ENCODE data around the gene PADI1. TPM values are rescaled to one million over a fixed set of nuclear protein-coding genes. Genes with fewer than 3 reads are reported as not detected.

PADI1 gene
- total and polyA plus RNA-seq, 2 experiments from 2014 or later: not detected

GRCh38 chr1:17273096-17273495 lies 68.2 kb downstream of the PADI1 start:
- H3K4me1 ChIP-seq (ENCODE audit: insufficient read depth): no peaks in the 10 kb centered on the region
- H3K9me3 ChIP-seq (ENCODE audit: low read depth): no peaks in the 10 kb centered on the region
- H3K4me2 ChIP-seq: no peak overlapping the region
- H3K4me3 ChIP-seq: no peak overlapping the region
- WGBS (ENCODE audit: low lambda C conversion rate, missing lambda C conversion rate): 85% methylated on average over 13 of the region's 13 CpGs
- H3K79me2 ChIP-seq: no peaks in the 10 kb centered on the region
- H3K27ac ChIP-seq: no peak overlapping the region
- H2AFZ ChIP-seq: no peak overlapping the region
- no peaks in the 10 kb centered on the region for H4K20me1 ChIP-seq (ENCODE audit: insufficient read depth, poor library complexity, severe bottlenecking)
- no peak for DNase-seq (ENCODE audit: low spot score)
- no peaks in the 10 kb centered on the region for H3K9me2 ChIP-seq (replicated peaks; ENCODE audit: insufficient read depth)
- TF ChIP-seq EZH2phosphoT487 (IDR thresholded peaks at IDR 0.05; ENCODE audit: low read depth, severe bottlenecking, unreplicated experiment) (no peak), CTCF (IDR thresholded peaks at IDR 0.05; ENCODE audit: poor library complexity) (no peak), EZH2 (IDR thresholded peaks at IDR 0.05; ENCODE audit: borderline replicate concordance) (no peak)
- H3K27me3 ChIP-seq: no peaks in the 10 kb centered on the region
- H3K36me3 ChIP-seq (replicated peaks; ENCODE audit: insufficient read depth, low read depth): no peaks in the 10 kb centered on the region

- no peak overlapping the region for H3K27ac ChIP-seq
- H3K27me3 ChIP-seq: no peaks in the 10 kb centered on the region
- peak; percentile 35 for DNase-seq (ENCODE audit: low spot score)
- H3K79me2 ChIP-seq: no peaks in the 10 kb centered on the region
- H3K4me1 ChIP-seq (ENCODE audit: insufficient read depth): no peaks in the 10 kb centered on the region
- no peak overlapping the region for H3K4me2 ChIP-seq
- no peaks in the 10 kb centered on the region for H3K9me3 ChIP-seq (ENCODE audit: low read depth)
- TF ChIP-seq EZH2phosphoT487 (IDR thresholded peaks at IDR 0.05; ENCODE audit: low read depth, severe bottlenecking, unreplicated experiment) (no peak), EZH2 (IDR thresholded peaks at IDR 0.05; ENCODE audit: borderline replicate concordance) (no peak), CTCF (IDR thresholded peaks at IDR 0.05; ENCODE audit: poor library complexity) (peak; percentile 31)
- 60% methylated on average over 15 of the region's 15 CpGs for WGBS (ENCODE audit: low lambda C conversion rate, missing lambda C conversion rate)
- H3K9me2 ChIP-seq (replicated peaks; ENCODE audit: insufficient read depth): no peaks in the 10 kb centered on the region
- no peaks in the 10 kb centered on the region for H4K20me1 ChIP-seq (ENCODE audit: insufficient read depth, poor library complexity, severe bottlenecking)
- no peak overlapping the region for H3K4me3 ChIP-seq
- no peak overlapping the region for H2AFZ ChIP-seq
- H3K36me3 ChIP-seq (replicated peaks; ENCODE audit: insufficient read depth, low read depth): no peaks in the 10 kb centered on the region
Observed at GRCh38 chr1:17274186-17275170, 69.5 kb downstream of the PADI1 start.

GRCh38 chr1:17276568-17276967 lies 71.6 kb downstream of the PADI1 start:
- H4K20me1 ChIP-seq (ENCODE audit: insufficient read depth, poor library complexity, severe bottlenecking): no peaks in the 10 kb centered on the region
- no peaks in the 10 kb centered on the region for H3K4me1 ChIP-seq (ENCODE audit: insufficient read depth)
- no peak overlapping the region for H3K4me2 ChIP-seq

More at GRCh38 chr1:17276568-17276967, 71.6 kb downstream of the PADI1 start:
- Histone ChIP-seq H3K4me3 (no peak overlapping the region), H3K9me2 (replicated peaks; ENCODE audit: insufficient read depth) (no peaks in the 10 kb centered on the region), H3K9me3 (ENCODE audit: low read depth) (no peaks in the 10 kb centered on the region), H3K27ac (no peak overlapping the region), H3K27me3 (no peaks in the 10 kb centered on the region), H2AFZ (no peak overlapping the region), H3K36me3 (replicated peaks; ENCODE audit: insufficient read depth, low read depth) (no peaks in the 10 kb centered on the region), H3K79me2 (no peaks in the 10 kb centered on the region)
- DNase-seq (ENCODE audit: low spot score): no peak
- TF ChIP-seq EZH2phosphoT487 (IDR thresholded peaks at IDR 0.05; ENCODE audit: low read depth, severe bottlenecking, unreplicated experiment): no peak
- TF ChIP-seq CTCF (IDR thresholded peaks at IDR 0.05; ENCODE audit: poor library complexity): no peak
- TF ChIP-seq EZH2 (IDR thresholded peaks at IDR 0.05; ENCODE audit: borderline replicate concordance): no peak
- WGBS (ENCODE audit: low lambda C conversion rate, missing lambda C conversion rate): 76% methylated on average over 10 of the region's 11 CpGs
